Ascending aorta (tissue), 2 donors: ENCODE data around the gene ZNHIT1. TPM values are rescaled to one million over a fixed set of nuclear protein-coding genes. Genes with fewer than 3 reads are reported as not detected.

Experiments
- DNase-seq, 2 donors: peaks; one replicate each; pipeline ENCODE4 v3.0.0-alpha.2; 2019; ENCODE audit warnings: low spot score in 2 of 2
- H3K27ac ChIP-seq, 2 donors: fragments of 200-600 bp; sonication (generic); one replicate each; pipeline ENCODE4 v1.5.1; 2016 to 2017; ENCODE audit warnings: mild to moderate bottlenecking in 1 of 2
- H3K27me3 ChIP-seq: fragments of 200-600 bp; sonication (generic); one replicate; pipeline ENCODE4 v1.5.1; 2017
- H3K36me3 ChIP-seq, 2 donors: fragments of 200-600 bp; sonication (generic); one replicate each; pipeline ENCODE4 v1.5.1; 2016
- H3K4me1 ChIP-seq, 2 donors: fragments of 200-600 bp; sonication (generic); one replicate each; pipeline ENCODE4 v1.5.1; 2016 to 2017; ENCODE audit warnings: mild to moderate bottlenecking in 1 of 2
- H3K4me3 ChIP-seq, 2 donors: fragments of 200-600 bp; sonication (generic); one replicate each; pipeline ENCODE4 v1.5.1; 2016 to 2017; ENCODE audit warnings: mild to moderate bottlenecking in 1 of 2
- H3K9me3 ChIP-seq, 2 donors: fragments of 200-600 bp; sonication (generic); one replicate each; pipeline ENCODE4 v1.5.1; 2016
- CTCF ChIP-seq, 3 experiments: fragments of 200-600 bp in 2 of 3; fragments of 450-650 bp in 1 of 3; sonication (generic) in 2 of 3; IDR thresholded peaks; one replicate each; pipeline ENCODE4 v1.5.1; 2016 to 2019; ENCODE audit warnings: antibody characterized with exemption in 3 of 3, mild to moderate bottlenecking in 1 of 3, moderate library complexity in 1 of 3
- intact Hi-C: fragments of 100-400 bp; cut with DNase I; formaldehyde crosslinking; loops from one replicate; pipeline ENCODE4 v1.15.1; 2023
- total RNA-seq: library from RNA; depleted of rRNA; stranded (reverse); fragments of >200 nt; gene quantifications from one replicate; pipeline ENCODE4 v1.1.0, GENCODE V29; 2016

The ZNHIT1 gene
- total RNA-seq, 1 donor from 2014 or later, result 87.9 TPM

DNA sequence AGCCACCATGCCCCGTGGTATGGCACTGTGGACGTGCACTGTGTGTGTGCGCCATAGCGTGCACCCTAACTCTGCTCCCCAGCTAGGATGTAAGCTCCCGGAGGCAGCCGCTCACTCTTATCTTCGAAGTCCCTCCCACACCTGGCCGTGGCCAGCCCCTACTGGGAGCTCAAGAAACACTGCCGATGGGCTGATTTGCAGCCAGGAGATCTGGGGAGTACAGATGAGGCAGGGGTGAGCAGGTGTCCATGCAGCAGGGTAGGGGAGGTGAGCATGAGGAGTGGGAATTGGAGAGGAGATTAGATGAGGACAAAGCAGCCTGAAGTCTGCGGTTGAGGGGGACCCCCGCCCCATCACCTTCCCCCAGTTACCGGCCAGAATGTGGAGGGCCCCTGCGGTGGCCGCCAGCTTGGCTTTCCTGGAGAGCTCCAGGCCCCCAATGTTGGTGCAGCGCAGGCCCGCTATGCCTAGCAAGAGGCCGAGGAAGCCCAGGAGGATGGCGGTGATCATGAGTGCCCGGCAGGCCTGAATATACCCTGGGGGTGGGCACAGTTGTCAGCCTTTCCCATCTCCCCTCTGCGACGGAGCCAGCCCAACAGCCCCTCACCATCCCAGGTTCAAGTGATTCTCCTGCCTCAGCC lies 16.1 kb downstream of the ZNHIT1 start:
- no peaks in the 10 kb centered on the region for H3K27me3 ChIP-seq
- H3K9me3 ChIP-seq, result no peaks in the 10 kb centered on the region
- H3K4me1 ChIP-seq, result peaks cover 0 to 5% of the 10 kb centered on the region in 2 donors
- no peak for TF ChIP-seq CTCF (IDR thresholded peaks at IDR 0.05)
- no peak for DNase-seq
- no peak overlapping the region for H3K27ac ChIP-seq
- intact Hi-C loops, result no loop called here
- no peak overlapping the region for H3K4me3 ChIP-seq
- peaks cover 15 to 25% of the 10 kb centered on the region in 2 donors for H3K36me3 ChIP-seq

- DNase-seq, result no peak
- Histone ChIP-seq H3K9me3 (no peaks in the 10 kb centered on the region), H3K27ac (no peak overlapping the region), H3K4me1 (peaks cover 0 to 5% of the 10 kb centered on the region in 2 donors), H3K36me3 (peaks cover 15 to 28% of the 10 kb centered on the region in 2 donors), H3K27me3 (no peaks in the 10 kb centered on the region), H3K4me3 (no peak overlapping the region)
- intact Hi-C loops, result no loop called here
- no peak for TF ChIP-seq CTCF (IDR thresholded peaks at IDR 0.05)
Measured at GRCh38 chr7:101234636-101235035, 16.7 kb downstream of the ZNHIT1 start.

GRCh38 chr7:101235050-101235449 lies 17.1 kb downstream of the ZNHIT1 start:
- Histone ChIP-seq H3K27me3 (no peaks in the 10 kb centered on the region), H3K4me3 (no peak overlapping the region), H3K36me3 (peaks cover 17 to 32% of the 10 kb centered on the region in 2 donors), H3K4me1 (peaks cover 0 to 5% of the 10 kb centered on the region in 2 donors), H3K9me3 (no peaks in the 10 kb centered on the region), H3K27ac (no peak overlapping the region)
- no peak for DNase-seq
- intact Hi-C loops, result no loop called here
- no peak for TF ChIP-seq CTCF (IDR thresholded peaks at IDR 0.05)

GRCh38 chr7:101235522-101235921 lies 17.6 kb downstream of the ZNHIT1 start:
- Histone ChIP-seq H3K4me3 (no peak overlapping the region), H3K9me3 (no peaks in the 10 kb centered on the region), H3K27ac (no peak overlapping the region), H3K27me3 (no peaks in the 10 kb centered on the region), H3K4me1 (peaks cover 0 to 5% of the 10 kb centered on the region in 2 donors), H3K36me3 (peaks cover 20 to 37% of the 10 kb centered on the region in 2 donors)
- no peak for TF ChIP-seq CTCF (IDR thresholded peaks at IDR 0.05)
- no peak for DNase-seq
- intact Hi-C loops, result no loop called here

DNA sequence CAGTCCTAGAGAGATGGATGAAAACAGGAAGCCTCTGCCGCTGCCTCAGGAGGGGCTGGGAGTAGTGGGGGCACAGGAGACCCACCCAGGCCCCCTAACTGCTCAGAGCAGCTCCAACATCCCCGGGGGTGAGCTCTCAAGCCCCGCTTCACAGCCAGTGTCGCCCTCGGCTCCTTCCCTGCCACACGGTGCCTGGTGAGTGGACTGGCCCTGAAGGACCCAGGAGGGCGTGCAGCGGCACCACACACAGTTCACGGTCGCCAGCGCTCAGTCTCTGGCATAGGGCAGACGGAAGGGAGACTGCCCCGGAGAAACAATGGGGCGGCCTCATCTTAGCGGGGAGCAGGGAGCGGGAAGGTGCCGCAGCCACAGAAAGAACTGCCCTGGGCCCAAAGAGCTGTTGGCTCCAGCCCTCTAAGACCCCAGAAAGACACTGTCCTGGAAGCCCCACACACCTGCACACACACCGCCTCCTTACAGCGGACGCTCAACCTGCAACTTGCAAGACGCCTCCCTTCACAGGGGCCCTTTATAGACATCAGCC lies 18.4 kb downstream of the ZNHIT1 start:
- TF ChIP-seq CTCF (IDR thresholded peaks at IDR 0.05), result no peak
- DNase-seq, result no peak
- H3K27me3 ChIP-seq, result no peaks in the 10 kb centered on the region
- H3K4me1 ChIP-seq, result peaks cover 0 to 5% of the 10 kb centered on the region in 2 donors
- intact Hi-C loops, result no loop called here
- peaks cover 27 to 41% of the 10 kb centered on the region in 2 donors for H3K36me3 ChIP-seq
- H3K4me3 ChIP-seq, result no peak overlapping the region
- H3K27ac ChIP-seq, result no peak overlapping the region
- no peaks in the 10 kb centered on the region for H3K9me3 ChIP-seq
